ENCODE data around the gene AGBL4.

Gene AGBL4

GRCh38 chr1:49213301-49213700 lies 810.5 kb downstream of the AGBL4 start:
- TF ChIP-seq CTCF (IDR thresholded peaks at IDR 0.05) = no peak

GRCh38 chr1:49208712-49209111 lies 815.0 kb downstream of the AGBL4 start:
- no peak for TF ChIP-seq CTCF (IDR thresholded peaks at IDR 0.05)

GRCh38 chr1:49204720-49205119 lies 819.0 kb downstream of the AGBL4 start:
- no peak for TF ChIP-seq CTCF (IDR thresholded peaks at IDR 0.05)

GRCh38 chr1:49200738-49201137 lies 823.0 kb downstream of the AGBL4 start:
- TF ChIP-seq CTCF (IDR thresholded peaks at IDR 0.05) = no peak

- TF ChIP-seq CTCF (IDR thresholded peaks at IDR 0.05) = no peak
Observed at GRCh38 chr1:49199564-49199963, 824.2 kb downstream of the AGBL4 start.

GRCh38 chr1:49197081-49197480 lies 826.7 kb downstream of the AGBL4 start:
- no peak for TF ChIP-seq CTCF (IDR thresholded peaks at IDR 0.05)

- no peak for TF ChIP-seq CTCF (IDR thresholded peaks at IDR 0.05)
Observed at GRCh38 chr1:49190138-49190537, 833.6 kb downstream of the AGBL4 start.

GRCh38 chr1:49187056-49187455 lies 836.7 kb downstream of the AGBL4 start:
- no peak for TF ChIP-seq CTCF (IDR thresholded peaks at IDR 0.05)

Data from LNCAP (cell line).